HG02852 (cell line): ENCODE results near the gene ATP2B2.
"Not testable (repeated sequence)": the region's sequence is repeated elsewhere in the genome, so short reads cannot be mapped to it uniquely, and the experiment has no call there.

ENCODE experiments used
- ATAC-seq: cut with Tn5 transposase; IDR thresholded peaks from one replicate; pipeline ENCODE4 v1.9.1; 2021; ENCODE audit warnings: mild to moderate bottlenecking, moderate library complexity; ENCODE audit not compliant: unreplicated experiment

ATP2B2 gene

DNA sequence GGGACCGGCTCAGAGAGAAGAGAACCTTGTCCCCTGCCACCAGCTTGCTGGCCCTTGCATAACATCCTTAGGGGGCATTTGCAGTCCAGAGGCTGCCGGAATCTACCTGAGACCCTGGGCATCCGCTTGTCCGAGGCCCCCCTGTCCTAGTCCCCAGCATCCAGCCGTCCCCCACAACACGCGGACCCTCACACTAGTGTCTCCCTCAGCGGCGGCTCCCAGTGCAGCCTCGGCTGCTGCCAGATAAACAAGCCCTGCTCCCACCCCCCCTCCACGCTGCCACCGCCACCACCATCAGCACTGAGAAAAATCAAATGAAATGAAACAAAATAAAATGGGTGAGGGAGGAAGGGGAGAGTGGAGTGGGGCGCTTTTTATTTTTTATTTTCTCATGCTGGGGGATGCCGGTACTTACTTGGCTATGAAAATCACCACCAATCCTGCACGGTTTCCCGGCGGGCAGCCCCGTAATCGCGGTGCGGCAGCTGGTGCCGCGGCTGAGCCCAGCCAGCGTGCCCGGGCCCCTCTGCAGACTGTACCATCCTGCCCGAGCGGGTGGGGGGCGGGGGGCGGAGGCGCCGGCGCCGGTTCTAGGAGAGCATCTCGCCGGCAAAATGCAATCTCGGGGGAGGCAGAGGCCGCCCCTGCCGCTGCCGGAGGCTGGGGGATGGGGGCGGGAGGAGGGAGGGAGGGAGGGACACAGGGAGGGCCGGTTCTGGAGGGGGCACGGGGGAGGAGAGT, at the start of gene ATP2B2:
TSS of gene ATP2B2 (minus strand) at position 537 of the 741 bp plus-strand sequence. CDS start 56,043 bp downstream, outside the sequence.
- ATAC-seq: no peak

DNA sequence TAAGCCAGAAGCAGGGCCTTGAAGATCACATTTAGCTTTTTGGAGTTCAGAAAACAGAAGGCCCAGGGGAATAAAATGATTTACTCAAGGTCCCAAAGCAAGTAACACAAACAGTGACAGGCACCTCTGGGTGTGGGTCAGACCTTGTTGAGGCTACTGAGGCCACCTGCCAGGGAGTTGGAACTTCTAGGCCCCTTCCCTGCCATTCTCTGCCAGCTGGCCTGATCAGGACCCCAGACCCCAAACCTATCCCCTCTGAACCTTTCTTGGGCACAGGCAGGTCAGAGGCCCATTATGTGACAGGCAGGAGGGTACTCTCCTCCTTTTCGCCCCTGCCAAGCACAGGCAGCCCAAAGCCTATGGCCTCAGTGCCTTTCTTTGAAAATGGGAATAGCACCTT, 49.4 kb upstream of the ATP2B2 start:
- no peak for ATAC-seq

DNA sequence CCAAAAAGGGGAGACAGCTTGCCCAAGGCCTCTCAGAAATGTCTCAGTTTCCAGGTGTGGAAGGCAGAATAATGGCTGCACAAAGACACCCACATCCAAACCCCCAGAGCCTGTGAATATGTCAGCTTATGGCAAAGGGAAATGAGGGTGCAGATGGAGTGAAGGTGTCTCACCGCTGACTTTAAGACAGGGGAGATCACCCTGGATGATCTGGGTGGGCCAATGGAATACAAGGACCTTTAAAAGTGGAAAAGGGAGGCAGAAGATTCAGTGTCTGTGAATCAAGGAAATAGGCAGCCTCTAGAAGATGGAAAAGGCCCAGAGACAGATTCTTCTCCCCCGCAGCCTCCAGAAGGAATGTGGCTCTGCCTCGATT, 48.8 kb upstream of the ATP2B2 start:
- no peak for ATAC-seq

DNA sequence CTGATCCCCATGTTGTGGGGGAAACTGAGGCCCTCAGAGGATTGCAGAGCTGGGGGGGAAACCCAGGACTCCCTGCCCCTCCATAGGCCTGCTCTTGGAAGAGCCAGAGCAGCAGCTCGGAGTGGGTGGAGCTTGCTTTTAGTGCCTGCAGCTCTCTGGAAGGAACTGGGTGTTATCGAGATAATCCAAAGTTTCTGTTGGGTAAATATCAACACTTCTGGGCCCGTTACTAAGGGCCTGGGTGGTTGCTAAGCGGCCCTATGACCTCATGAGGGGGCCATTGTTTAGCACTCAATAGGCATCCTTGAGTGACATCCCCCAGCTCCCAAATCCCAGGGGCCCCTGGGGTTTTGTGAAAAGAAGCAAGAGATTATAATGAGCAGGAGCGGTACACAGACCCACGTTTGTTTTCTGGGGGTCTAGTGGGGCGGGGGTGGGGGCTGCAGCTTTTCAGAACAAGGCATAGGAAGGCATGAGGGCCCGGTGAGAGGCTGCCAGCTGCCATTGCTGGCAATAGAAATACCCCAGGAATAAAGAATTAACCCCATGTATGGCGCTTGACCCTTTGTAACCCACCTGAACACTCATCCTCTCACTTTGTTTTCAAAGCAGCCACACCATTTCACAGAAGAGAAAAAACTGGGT, 48.3 kb upstream of the ATP2B2 start:
- ATAC-seq: no peak

DNA sequence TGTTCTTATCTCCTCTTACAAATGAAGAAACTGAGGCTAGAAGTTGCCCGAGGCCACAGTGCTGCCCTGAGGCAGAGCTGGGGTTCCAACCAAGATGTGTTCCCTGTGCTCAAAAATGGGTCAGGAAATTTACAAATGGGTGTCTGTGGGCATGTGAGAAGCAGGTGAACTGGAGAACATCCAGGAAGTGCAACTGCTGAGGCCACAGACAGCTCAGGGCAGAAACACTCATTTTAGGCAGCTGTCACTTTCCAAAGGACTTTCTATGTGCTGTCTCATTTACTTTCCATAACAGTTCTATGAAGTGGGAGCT, 47.2 kb upstream of the ATP2B2 start:
- ATAC-seq: no peak

DNA sequence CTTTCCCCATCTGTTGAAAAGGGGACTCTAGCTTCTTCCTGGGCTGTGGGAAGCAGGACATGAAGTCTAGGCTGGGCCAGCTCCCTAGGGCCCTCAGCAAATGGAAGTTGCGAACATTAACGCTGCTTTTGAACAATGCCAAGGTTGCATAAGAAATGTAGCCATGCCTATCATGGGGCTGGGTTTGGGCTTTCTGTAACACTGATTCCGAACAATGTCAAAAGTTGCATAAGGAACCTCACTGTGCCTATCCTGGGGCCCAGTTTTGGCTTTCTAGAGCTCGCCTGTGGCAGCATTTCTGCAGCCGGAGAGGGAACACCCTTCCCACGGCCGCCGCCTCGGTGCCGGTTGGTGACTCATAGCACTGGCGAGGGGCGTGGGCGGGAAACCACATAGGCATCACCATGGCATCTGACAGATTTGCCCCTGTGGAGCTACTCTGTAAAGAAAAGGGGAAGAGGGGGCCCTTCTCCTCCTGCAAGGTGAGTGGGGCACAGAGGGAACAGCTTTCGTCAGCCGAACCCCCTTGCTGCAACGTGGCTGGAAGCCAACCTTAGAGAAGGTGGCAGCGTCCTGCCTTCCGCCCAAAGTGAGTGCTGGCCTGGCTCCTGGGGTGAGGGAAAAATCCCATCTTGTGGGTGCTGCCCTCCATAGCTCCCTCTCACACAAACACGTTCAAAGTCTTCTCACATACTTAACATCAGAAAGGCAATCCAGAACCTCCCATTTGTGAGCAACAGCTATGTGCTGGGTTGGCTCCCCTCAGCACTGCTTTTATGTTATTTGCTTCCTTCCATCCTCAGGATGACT, 46.6 kb upstream of the ATP2B2 start:
- no peak for ATAC-seq

DNA sequence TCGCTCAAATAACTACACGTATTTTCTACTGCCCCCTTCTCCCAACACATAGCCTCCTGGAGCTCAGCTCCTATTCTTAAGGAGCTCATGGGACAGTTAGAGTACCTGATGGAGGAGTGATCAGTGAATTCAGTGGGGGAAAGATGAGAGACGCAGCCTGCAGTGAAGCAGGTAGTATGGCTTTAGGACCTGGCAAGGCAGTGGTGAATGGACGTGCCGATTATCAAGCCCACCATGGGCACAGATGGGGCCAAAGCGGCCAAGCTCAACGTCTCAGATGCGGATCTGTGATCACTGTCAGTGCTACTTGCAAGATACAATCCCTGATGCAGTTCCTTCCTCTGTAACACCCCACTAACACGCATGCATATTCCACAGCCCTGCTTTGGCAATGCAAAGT, 45.8 kb upstream of the ATP2B2 start:
- no peak for ATAC-seq

DNA sequence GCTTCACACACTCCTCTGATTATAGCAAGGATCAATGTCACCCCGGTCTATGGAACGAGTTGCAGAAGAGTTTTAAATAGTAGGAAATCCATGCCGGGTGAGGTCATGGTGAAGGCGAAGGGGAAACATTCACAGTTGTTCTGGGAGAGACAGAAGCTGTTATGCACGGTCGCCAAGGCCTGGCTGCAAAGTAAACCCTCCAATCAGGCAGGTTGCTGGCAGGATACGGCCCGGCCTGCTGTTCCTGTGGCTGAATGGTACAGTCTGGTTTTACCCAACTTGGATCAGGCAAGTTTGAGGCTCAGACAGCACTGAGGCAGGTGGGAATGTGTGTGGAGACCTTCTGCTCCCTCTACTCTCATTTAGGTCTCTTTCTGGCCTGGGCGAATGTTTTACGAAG, 45.3 kb upstream of the ATP2B2 start:
- ATAC-seq: no peak

DNA sequence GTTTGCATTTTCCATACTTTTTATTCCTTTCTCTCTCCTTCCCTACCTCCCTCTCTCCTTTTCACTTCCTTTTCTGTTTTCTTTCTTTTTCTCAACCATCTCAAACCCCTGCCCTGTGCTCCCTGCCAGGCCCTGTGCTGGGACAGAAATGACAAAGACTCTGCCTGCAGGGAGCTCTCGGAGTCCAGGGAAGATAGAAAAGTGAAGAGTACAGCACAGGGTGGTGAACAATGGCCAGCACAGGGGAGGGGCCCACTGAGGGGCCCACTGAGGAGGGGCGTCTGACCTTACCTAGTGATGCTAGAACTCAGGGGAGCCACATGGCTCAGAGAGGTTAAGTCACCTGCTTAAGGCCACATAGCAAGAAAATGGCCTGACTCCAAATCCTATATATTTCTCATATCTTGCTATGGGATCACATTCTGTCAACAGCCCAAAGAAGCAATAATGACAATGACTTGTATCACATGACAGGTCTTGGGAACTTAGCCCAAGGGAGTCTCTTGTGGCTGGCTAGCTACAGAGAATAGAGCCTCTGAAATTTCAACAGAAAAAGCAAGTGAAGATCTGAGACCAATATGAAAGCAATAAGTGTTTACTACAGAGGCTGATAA, 44.3 kb upstream of the ATP2B2 start:
- ATAC-seq: no peak

DNA sequence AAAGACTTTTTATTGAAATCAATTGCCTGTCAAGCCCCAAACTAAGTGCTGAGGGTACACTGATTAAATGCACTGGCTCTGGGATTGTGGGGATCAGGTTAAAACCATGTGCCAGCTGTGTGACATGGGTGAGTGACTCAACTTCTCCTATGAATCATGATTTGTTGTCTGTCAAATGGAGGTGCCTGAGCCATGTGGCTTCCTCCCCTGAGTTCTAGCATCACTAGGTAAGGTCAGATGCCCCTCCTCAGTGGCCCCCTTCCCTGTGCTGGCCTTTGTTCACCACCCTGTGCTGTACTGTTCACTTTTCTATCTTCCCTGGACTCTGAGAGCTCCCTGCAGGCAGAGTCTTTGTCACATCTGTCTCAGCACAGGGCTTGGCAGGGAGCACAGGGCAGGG, 43.6 kb upstream of the ATP2B2 start:
- ATAC-seq: no peak

DNA sequence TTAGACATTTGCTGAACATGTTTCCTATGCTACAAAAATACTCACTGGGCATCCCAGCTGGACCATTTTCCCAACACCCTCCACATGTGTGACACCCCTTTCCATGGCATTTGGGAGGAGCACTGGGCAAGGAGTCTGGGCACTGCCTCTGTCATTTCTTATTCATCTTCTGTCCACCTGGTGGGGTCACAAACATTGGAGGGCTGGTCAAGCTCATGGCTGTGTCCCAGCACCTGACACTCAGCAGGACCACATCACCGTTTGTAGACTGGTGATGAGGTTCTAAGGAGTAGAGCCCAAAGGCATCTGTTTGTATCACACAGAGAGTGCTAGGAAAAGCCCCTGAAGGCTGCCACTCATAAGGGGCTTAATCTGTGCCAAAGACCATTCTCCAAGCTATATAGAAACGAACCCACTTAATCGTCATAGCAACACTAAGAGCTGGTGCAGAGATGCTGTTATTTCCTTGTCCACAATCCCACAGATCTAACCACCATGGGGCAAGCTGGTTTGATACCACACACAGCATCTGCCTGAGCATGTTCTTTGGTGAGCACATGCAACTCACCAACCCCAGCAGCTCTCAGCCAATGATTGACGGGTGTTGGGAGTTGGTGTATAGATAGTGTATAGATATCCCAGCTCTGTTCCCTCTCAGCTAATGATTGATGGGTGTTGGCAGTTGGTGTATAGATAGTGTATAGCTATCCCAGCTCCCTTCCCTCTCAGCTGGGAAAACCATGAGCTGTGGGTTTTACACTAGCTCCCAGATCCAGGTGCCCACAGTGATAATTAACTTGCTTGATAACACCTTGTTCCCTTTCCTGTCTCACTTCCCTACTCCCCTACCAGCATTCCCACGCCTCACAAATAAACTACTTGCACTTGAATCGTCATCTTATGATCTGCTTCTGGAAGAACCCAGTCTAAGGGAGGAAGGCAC, 42.7 kb upstream of the ATP2B2 start:
- no peak for ATAC-seq

DNA sequence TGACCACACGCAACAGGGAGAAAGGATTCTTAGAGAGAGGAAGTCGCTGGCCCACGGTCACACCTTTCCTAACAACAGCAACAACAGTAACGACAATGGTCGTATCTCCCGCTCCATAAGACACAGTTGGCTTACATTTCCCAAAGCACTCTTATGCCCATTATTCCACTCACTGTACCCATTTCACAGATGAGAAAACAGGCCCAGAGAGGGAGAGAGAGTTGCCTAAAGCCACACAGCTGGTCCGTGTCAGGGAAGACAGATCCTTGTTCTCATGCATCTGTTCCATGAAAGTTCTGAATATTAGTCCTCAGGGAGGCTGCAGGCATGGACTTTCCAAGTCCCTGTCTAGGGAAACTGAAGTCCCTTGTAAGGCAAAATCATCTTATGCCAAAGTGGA, 42.0 kb upstream of the ATP2B2 start:
- ATAC-seq: no peak

DNA sequence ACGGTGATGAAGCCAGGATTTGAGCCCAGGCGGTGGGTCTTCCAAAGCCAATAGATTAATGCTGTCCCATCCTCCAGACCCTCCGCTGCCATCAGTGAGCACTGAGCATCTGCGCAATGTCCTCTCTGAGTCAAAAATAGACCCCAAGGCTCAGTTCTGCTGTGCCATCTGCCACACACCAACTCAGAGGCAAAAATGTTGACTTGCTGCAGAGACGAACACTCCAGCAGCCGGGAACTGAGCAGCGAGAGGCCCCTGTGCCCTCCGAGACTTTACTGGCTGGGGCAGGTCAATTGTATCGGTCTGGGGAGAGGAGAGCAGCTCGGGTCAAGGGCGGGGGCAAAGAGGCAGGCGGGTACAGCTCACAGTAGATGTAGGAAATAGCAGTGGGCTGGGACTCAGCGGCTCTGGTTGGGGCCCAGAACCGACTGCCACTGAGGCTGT, 41.5 kb upstream of the ATP2B2 start:
- no peak for ATAC-seq

DNA sequence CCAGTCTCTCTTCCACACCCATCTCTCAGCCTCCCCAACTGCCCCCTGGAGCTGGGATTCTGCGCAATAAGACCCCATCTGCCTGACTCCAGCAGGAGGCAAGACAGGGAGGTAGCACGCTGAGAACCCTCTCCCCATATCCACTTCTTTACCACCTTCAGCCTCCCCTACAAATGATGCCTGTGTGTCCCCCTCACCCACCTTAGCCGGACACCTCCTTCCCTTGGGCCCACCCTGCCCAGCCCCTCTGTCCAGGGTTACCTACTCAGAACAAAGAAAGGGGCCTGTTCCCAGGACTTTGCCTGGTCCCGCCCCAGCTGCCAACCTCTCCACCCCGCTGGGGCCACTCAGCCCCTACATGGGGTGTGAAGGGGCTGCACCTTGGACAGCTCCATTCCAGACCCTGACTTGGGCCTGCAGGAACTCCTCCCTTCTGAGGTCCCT, 40.8 kb upstream of the ATP2B2 start:
- no peak for ATAC-seq

DNA sequence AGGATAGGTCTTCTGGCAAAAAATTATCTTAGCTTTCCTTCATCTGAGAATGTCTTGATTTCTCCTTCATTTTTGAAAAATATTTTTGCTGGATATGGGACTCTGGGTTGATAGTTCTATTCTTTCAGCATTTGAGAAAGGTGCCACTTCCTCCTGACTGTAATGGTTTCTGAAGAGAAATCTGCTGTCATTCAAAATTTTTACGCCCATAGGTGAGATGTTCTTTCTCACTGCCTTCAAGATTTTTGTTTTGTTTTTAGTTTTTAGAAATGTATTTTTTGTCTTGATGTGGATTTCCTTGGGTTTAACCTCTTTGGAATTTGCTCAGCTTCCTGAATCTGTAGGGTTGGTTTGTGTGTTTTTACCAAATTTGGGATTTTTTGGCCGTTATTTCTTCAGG, 37.1 kb upstream of the ATP2B2 start:
- ATAC-seq: no peak

DNA sequence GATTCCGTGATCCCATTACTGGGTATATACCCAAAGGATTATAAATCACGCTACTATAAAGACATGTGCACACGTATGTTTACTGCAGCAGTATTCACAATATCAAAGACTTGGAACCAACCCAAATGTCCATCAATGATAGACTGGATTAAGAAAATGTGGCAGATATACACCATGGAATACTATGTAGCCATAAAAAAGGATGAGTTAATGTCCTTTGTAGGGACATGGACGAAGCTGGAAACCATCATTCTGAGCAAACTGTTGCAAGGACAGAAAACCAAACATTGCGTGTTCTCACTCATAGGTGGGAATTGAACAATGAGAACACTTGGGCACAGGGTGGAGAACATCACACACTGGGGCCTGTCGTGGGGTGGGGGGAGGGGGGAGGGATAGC, 35.0 kb upstream of the ATP2B2 start:
- ATAC-seq: not testable (repeated sequence)

DNA sequence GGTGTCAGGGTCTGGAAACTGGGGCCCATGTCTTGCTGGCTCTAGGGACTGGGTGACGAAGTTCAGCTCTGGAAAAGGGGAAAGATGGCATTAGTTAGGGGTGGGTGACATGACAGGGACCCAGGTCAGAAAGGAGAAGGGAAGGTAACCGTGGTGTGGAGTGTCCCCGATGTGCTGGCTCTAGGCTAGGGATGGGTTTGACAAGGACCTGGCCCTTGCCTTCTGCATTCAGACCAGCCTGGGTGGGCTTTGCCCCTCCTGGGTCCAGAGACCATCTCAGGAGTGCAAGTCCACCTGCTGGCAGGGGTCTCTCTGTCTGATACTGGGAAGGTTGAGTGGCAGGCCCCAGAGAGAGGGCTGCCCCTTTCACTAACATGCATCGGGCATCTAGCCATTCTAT, 28.7 kb upstream of the ATP2B2 start:
- no peak for ATAC-seq

DNA sequence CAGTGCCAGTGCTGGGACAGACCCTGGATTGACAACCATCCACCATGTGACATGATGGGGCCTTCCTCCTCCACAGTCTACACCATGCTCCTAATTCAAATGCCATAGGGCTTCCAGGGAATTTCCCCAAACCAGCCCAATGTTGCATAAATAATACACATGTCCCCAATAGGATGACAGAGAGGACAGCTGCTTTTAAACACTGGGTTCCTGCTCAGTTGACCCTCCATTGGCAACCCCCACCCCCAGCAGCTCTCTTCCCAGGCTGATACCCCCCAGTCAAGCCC, 28.3 kb upstream of the ATP2B2 start:
- no peak for ATAC-seq

DNA sequence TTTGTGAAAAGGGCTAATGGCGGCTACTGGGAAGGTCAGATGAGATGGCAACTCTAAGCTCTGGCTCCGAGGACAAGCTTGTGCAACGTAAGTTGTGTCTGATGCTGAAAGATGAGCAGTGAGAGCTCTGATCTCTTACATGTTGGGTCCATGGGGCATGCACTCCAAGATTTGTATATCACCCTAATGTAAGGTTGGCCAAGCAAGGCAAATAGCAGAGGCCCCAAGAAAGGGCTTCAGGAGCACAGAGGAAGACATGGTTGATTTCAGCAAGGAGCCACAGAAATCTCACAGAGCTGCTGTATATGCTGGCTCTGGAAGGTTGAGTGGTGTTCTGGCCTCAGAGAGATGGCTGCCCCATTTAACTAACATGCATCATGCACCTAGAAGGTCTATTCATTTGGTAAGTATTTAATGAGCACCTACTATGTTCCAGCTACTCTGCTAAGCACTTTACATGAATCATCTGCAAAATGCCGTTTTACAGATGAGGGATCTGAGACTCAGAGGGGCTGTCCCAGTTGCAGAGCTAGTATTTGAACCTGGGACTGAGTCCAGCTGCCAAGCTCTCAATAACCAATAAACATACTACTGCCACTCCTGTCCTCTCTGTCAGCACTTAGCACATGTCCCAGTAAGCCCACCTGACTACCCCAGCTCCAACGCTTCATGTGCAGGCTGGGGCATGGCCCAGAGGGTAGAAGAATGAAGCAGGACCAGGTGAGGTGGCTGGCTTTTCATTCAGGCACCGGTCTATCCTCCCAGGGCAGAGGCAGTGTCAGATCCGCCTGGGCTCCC, 27.8 kb upstream of the ATP2B2 start:
- ATAC-seq: no peak

DNA sequence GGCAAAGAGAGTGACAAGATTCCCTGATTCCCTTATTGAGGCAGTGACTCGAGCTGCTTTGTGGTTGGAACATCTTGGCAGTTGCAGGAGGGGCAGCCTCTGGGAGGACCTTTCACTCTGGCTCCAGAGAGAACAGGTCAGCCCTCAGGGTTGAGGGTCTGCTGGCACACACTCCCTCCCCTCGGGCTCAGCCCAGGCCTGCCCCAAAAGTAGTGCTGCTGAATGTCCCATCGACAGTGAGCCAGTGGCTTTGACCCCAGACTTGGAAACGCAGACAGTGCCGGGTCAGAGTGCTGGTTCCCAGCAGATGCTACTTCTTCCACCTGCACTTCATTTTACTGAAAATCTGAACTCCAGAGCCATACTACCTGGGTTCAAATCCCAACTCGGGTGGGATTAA, 25.6 kb upstream of the ATP2B2 start:
- ATAC-seq: no peak
